Sigmoid colon (tissue), 7 donors: Measurements from ENCODE around the gene CTSA. TPM values are rescaled to one million over a fixed set of nuclear protein-coding genes. Genes with fewer than 3 reads are reported as not detected.
A peak's percentile ranks its signal among the peaks of the same experiment; 100 is the strongest.

Experiments used
- DNase-seq: peaks from one replicate; pipeline ENCODE4 v3.0.0-alpha.2; 2019
- H3K27ac ChIP-seq, 4 donors: fragments of 200-600 bp; sonication (generic); one replicate each; pipeline ENCODE4 v1.5.1; 2016 to 2019; ENCODE audit warnings: mild to moderate bottlenecking in 1 of 4
- H3K27me3 ChIP-seq, 3 donors: fragments of 200-600 bp; sonication (generic); one replicate each; pipeline ENCODE4 v1.5.1; 2019; ENCODE audit warnings: mild to moderate bottlenecking in 1 of 3
- H3K36me3 ChIP-seq, 4 donors: fragments of 200-600 bp; sonication (generic); one replicate each; pipeline ENCODE4 v1.5.1; 2016 to 2019
- H3K4me1 ChIP-seq, 4 donors: fragments of 200-600 bp; sonication (generic); one replicate each; pipeline ENCODE4 v1.5.1; 2017 to 2019
- H3K4me3 ChIP-seq, 4 donors: fragments of 200-600 bp; sonication (generic); one replicate each; pipeline ENCODE4 v1.5.1; 2017 to 2019; ENCODE audit warnings: mild to moderate bottlenecking in 2 of 4, moderate library complexity in 1 of 4
- H3K9me3 ChIP-seq, 4 donors: fragments of 200-600 bp in 3 of 4; sonication (generic) in 3 of 4; one replicate each; pipeline versions ENCODE4 v1.5.1 to v1.6.1; 2013 to 2019
- CTCF ChIP-seq, 4 experiments: fragments of 450-650 bp in 3 of 4; fragments of 200-600 bp in 1 of 4; IDR thresholded peaks; one replicate each; pipeline ENCODE4 v1.5.1; 2016 to 2019; ENCODE audit warnings: antibody characterized with exemption in 4 of 4, mild to moderate bottlenecking in 3 of 4, moderate library complexity in 2 of 4
- EP300 ChIP-seq, 4 donors: sonication (generic); formaldehyde crosslinking; IDR thresholded peaks; one replicate each; pipeline ENCODE4 v1.6.1; 2017; ENCODE audit warnings: antibody characterized with exemption in 4 of 4
- POLR2A ChIP-seq, 2 donors: fragments of 450-650 bp; IDR thresholded peaks; one replicate each; pipeline ENCODE4 v1.6.1; 2016; ENCODE audit warnings: antibody characterized with exemption in 2 of 2, mild to moderate bottlenecking in 2 of 2, moderate library complexity in 2 of 2
- POLR2AphosphoS5 ChIP-seq, 4 donors: sonication (generic); formaldehyde crosslinking; IDR thresholded peaks; one replicate each; pipeline ENCODE4 v1.6.1; 2017; ENCODE audit warnings: antibody characterized with exemption in 4 of 4
- WGBS, 2 donors: extraction: QIAGEN DNeasy Blood & Tissue Kit; methylation state at CpG; one replicate each; pipeline ENCODE4 v1.1.7; 2013; 5-methylcytosine and 5-hydroxymethylcytosine counted together
- intact Hi-C: fragments of 100-400 bp; cut with DNase I; formaldehyde crosslinking; loops from one replicate; pipeline ENCODE4 v1.15.1; 2023
- polyA plus RNA-seq, 3 donors: library from polyadenylated mRNA; stranded (reverse); fragments of 200-250 nt; gene quantifications; one replicate each; pipeline ENCODE4 v1.2.3, GENCODE V29; 2013
- total RNA-seq, 4 donors: library from RNA; depleted of rRNA; stranded (reverse); fragments of >200 nt; gene quantifications; one replicate each; pipeline ENCODE4 v1.1.0, GENCODE V29; 2016
- donor health status: healthy with polysubstance abuse.
- donor health status: Bipolar disorder and iron deficiency.
- donor health status: healthy.

CTSA gene
- total and polyA plus RNA-seq, 7 donors, result 45.7 to 203 (median 64.9) TPM

DNA sequence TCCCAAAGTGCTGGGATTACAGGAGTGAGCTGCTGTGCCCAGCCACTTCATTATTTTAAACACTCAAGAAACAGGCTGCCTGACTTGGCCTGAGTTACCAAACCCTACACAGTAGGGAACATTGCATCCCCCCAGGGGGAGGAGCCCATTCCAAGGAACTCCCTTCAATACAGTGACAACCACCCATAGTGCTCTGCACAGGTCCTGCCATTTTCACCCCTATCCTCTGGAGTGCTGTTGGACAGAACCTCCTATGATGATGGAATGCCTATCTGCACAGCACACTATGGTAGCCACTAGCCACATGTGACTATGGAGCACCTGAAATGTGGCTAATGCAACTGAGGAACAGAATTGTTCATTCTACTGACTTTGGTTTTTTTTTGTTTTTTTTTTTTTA, 45.7 kb upstream of the CTSA start:
- Histone ChIP-seq H3K4me1 (peaks cover 0 to 45% (median 36%) of the 10 kb centered on the region in 4 donors), H3K4me3 (no peak overlapping the region), H3K9me3 (no peaks in the 10 kb centered on the region), H3K36me3 (peaks cover 22 to 75% (median 37%) of the 10 kb centered on the region in 4 donors), H3K27ac (peak overlapping the region in 1 of 4 donors; percentile 25), H3K27me3 (no peaks in the 10 kb centered on the region)
- no peak for TF ChIP-seq POLR2A (IDR thresholded peaks at IDR 0.05)
- no peak for TF ChIP-seq POLR2AphosphoS5 (IDR thresholded peaks at IDR 0.05)
- TF ChIP-seq EP300 (IDR thresholded peaks at IDR 0.05), result no peak
- no peak for TF ChIP-seq CTCF (IDR thresholded peaks at IDR 0.05)
- intact Hi-C loops, result no loop called here
- no peak for DNase-seq

DNA sequence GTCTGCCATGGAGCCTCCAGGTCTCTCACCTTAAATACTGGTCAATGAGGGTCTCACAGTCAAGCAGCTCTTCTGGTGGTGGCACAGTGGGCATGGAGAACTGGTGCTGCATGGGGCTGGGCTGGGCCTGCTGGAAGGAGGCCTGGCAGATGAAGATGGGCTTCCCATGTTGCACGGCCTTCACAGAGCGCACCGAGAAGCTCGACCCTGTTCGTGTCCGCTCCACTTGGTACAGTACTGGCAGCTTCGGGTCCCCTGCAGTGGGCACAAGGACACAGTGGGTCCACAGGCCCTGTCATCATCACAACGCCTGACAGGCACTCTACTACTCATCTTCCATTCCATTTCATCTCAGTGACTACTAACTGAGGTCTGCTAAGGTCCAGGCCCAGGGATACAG, 42.7 kb upstream of the CTSA start:
- Histone ChIP-seq H3K4me1 (peaks cover 0 to 15% (median 8%) of the 10 kb centered on the region in 4 donors), H3K4me3 (no peak overlapping the region), H3K9me3 (no peaks in the 10 kb centered on the region), H3K27me3 (no peaks in the 10 kb centered on the region), H3K27ac (no peak overlapping the region), H3K36me3 (peaks cover 14 to 76% (median 24%) of the 10 kb centered on the region in 4 donors)
- TF ChIP-seq POLR2AphosphoS5 (IDR thresholded peaks at IDR 0.05) (no peak), EP300 (IDR thresholded peaks at IDR 0.05) (no peak), POLR2A (IDR thresholded peaks at IDR 0.05) (no peak), CTCF (IDR thresholded peaks at IDR 0.05) (no peak)
- 97% methylated on average over 8 of the region's 8 CpGs for WGBS, 2 donors
- intact Hi-C loops, result no loop called here
- DNase-seq, result peak; percentile 35

DNA sequence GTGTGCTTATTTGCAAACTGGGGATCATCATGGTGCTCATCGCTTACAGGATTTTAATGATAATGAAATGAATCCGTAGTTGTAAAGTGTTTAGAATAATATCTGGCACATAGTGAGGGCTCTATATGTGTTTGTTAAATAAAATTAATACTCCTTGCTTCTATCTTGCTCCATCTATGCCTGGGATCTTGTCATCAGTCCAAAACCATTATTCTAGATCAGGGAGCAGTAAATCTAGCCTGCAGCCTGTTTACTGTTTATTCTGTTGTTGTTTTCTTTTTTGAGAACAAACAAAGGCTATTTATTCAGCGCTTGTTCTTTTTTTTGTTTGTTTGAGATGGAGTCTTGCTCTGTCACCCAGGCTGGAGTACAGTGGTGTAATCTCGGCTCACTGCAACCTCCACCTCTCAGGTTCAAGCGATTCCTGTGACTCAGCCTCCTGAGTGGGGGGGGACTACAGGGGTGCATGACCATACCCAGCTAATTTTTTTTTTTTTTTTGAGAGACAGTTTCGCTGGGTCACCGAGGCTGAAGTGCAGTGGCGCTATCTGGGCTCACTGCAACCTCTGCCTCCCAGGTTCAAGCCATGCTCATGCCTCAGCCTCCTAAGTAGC, 42.1 kb upstream of the CTSA start:
- Histone ChIP-seq H3K27me3 (no peaks in the 10 kb centered on the region), H3K4me1 (peaks cover 0 to 9% (median 2%) of the 10 kb centered on the region in 4 donors), H3K36me3 (peaks cover 10 to 74% (median 18%) of the 10 kb centered on the region in 4 donors), H3K4me3 (no peak overlapping the region), H3K9me3 (no peaks in the 10 kb centered on the region), H3K27ac (no peak overlapping the region)
- intact Hi-C loops, result no loop called here
- TF ChIP-seq POLR2A (IDR thresholded peaks at IDR 0.05) (no peak), EP300 (IDR thresholded peaks at IDR 0.05) (no peak), CTCF (IDR thresholded peaks at IDR 0.05) (no peak), POLR2AphosphoS5 (IDR thresholded peaks at IDR 0.05) (no peak)
- 93 to 95% methylated on average over 8 of the region's 8 CpGs for WGBS, 2 donors
- DNase-seq, result peak; percentile 25

DNA sequence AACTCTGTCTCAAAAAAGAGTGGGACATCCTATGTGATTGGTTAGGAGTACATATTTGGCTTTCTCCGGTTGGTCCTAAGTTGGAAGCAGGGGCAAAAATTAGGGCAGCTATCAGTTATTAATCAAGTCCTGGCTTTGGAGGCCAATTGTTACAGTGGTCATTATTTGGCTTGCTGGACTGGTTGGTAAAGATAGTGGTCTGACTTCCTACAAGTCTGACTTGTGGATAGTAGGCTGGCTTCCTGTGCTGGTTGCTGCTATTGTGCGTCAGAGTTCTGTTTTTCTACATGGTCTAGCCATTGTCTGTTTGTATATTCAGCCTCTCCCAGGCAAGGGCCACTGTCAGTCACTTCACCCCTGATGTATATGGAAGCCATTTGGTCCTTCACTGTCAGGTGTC, 40.9 kb upstream of the CTSA start:
- Histone ChIP-seq H3K9me3 (no peaks in the 10 kb centered on the region), H3K27me3 (no peaks in the 10 kb centered on the region), H3K4me3 (no peak overlapping the region), H3K36me3 (peaks cover 7 to 62% (median 13%) of the 10 kb centered on the region in 4 donors), H3K4me1 (peaks cover 0 to 12% (median 9%) of the 10 kb centered on the region in 4 donors), H3K27ac (no peak overlapping the region)
- intact Hi-C loops, result no loop called here
- WGBS, 2 donors, result 92 to 98% methylated on average over 2 of the region's 2 CpGs
- DNase-seq, result no peak
- TF ChIP-seq CTCF (IDR thresholded peaks at IDR 0.05), result no peak
- TF ChIP-seq POLR2AphosphoS5 (IDR thresholded peaks at IDR 0.05), result no peak
- no peak for TF ChIP-seq POLR2A (IDR thresholded peaks at IDR 0.05)
- no peak for TF ChIP-seq EP300 (IDR thresholded peaks at IDR 0.05)

- intact Hi-C loops, result no loop called here
- peaks cover 7 to 55% (median 9%) of the 10 kb centered on the region in 4 donors for H3K36me3 ChIP-seq
- H3K27ac ChIP-seq, result no peak overlapping the region
Measured at GRCh38 chr20:45850926-45851325, 40.2 kb upstream of the CTSA start.

More at GRCh38 chr20:45850926-45851325, 40.2 kb upstream of the CTSA start:
- WGBS, 2 donors, result 97 to 99% methylated on average over 1 of the region's 1 CpG
- Histone ChIP-seq H3K9me3 (no peaks in the 10 kb centered on the region), H3K4me3 (no peak overlapping the region), H3K27me3 (no peaks in the 10 kb centered on the region), H3K4me1 (peaks cover 0 to 19% (median 14%) of the 10 kb centered on the region in 4 donors)
- TF ChIP-seq CTCF (IDR thresholded peaks at IDR 0.05) (no peak), EP300 (IDR thresholded peaks at IDR 0.05) (no peak), POLR2A (IDR thresholded peaks at IDR 0.05) (no peak), POLR2AphosphoS5 (IDR thresholded peaks at IDR 0.05) (no peak)
- no peak for DNase-seq
